ENCODE results near the gene LIMCH1. TPM values are rescaled to one million over a fixed set of nuclear protein-coding genes. Genes with fewer than 3 reads are reported as not detected.

Gene LIMCH1
- total RNA-seq, 1 donor: 8.7 TPM

DNA sequence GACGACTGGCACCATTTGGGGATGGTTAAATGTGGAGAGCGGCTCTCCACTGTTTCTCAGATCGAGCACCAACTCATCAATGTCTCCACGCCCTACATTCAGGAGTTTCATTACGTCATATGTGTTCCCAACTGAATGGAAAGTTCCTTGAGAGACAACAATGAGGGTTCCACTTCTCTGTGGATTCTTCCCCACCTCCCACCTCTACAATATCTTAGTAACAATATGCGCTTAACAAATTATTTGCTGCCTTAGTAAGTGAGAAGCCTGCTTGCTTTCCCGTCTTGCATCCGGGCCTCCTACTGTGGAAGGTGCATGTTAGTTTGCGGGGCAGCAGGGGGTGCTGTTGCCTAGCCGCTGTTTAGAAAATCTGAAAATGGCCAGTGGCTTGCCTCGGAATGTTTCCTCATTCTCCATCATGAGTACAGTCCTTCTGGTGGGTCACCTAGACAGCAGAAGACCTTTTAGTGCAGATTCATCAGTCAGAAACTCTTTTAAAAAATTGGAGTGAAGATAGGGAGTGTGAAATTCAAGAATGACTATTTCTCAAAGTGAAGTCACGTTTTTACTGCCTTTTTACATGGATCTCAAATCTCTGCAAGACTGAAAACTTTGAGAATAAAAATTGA, 154.9 kb downstream of the LIMCH1 start:
- DNase-seq (ENCODE audit: low read depth): peak; percentile 63
- TF ChIP-seq, protein P1, sequence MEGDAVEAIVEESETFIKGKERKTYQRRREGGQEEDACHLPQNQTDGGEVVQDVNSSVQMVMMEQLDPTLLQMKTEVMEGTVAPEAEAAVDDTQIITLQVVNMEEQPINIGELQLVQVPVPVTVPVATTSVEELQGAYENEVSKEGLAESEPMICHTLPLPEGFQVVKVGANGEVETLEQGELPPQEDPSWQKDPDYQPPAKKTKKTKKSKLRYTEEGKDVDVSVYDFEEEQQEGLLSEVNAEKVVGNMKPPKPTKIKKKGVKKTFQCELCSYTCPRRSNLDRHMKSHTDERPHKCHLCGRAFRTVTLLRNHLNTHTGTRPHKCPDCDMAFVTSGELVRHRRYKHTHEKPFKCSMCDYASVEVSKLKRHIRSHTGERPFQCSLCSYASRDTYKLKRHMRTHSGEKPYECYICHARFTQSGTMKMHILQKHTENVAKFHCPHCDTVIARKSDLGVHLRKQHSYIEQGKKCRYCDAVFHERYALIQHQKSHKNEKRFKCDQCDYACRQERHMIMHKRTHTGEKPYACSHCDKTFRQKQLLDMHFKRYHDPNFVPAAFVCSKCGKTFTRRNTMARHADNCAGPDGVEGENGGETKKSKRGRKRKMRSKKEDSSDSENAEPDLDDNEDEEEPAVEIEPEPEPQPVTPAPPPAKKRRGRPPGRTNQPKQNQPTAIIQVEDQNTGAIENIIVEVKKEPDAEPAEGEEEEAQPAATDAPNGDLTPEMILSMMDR (IDR thresholded peaks at IDR 0.05; ENCODE audit: insufficient read depth, low read length): peak; percentile 89
- H3K4me3 ChIP-seq (ENCODE audit: low read depth, low read length): no peak overlapping the region

DNA sequence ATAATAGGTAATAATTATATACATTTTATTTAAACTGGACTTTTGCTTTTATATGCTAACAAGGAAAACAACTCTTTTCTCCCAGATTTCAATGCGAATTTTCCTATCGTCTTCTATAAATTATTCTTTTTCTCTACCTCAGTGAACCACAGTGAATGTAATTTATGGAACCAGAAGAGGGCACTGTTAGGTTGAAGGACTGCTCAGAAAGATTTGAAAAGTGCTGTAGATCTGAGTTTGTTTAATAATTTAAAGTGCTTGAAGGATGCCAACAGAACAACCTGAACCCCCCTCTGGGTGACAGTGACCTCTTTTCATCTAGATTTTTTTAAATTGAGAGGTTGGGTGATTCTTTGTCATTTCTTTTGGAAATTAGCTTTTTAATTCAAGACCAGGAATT, 155.7 kb downstream of the LIMCH1 start:
- TF ChIP-seq, protein P1 (IDR thresholded peaks at IDR 0.05; ENCODE audit: insufficient read depth, low read length): peak; percentile 66
- H3K4me3 ChIP-seq (ENCODE audit: low read depth, low read length): no peak overlapping the region
- peak; percentile 45 for DNase-seq (ENCODE audit: low read depth)

DNA sequence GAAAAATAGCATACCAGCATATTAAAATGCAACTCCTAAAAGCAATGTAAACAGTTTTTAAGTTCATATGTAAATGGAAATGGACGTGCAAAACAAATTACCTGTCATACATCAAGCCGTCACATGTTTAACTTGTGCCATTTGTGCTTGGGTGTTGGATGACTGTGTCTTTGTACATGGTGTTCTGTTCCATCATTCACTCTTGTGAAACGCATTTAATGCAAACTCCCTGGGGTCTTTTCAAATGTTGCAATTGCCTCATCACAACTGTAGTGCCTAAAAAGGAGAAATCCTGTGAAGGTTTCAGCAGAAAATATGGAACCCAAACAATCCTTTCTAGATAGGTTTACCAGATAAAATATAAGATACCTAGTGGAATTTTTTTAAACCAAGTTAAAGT, 158.2 kb downstream of the LIMCH1 start:
- TF ChIP-seq, protein P1 (IDR thresholded peaks at IDR 0.05; ENCODE audit: insufficient read depth, low read length): no peak
- DNase-seq (ENCODE audit: low read depth): no peak
- H3K4me3 ChIP-seq (ENCODE audit: low read depth, low read length): no peak overlapping the region

DNA sequence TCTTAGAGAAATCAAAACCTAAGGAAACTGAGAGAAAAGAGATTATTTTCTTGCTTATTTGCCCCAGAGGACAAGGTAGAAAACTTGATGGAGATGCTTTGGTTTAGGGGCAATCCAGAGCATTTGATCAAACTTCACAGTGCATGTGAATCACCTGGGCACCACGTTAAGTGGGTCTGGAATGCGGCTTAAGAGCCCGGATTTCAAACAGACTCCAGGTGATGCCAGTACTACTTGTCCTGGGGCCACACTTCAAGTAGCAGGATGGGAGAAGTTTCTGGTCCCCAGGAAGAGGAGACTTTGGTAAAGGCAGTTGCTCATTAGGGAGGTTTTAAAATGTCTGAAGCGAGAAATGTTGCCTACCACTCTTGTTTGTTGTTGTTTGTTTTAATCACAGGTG, 158.8 kb downstream of the LIMCH1 start:
- no peak for DNase-seq (ENCODE audit: low read depth)
- TF ChIP-seq, protein P1 (IDR thresholded peaks at IDR 0.05; ENCODE audit: insufficient read depth, low read length): no peak
- H3K4me3 ChIP-seq (ENCODE audit: low read depth, low read length): no peak overlapping the region

DNA sequence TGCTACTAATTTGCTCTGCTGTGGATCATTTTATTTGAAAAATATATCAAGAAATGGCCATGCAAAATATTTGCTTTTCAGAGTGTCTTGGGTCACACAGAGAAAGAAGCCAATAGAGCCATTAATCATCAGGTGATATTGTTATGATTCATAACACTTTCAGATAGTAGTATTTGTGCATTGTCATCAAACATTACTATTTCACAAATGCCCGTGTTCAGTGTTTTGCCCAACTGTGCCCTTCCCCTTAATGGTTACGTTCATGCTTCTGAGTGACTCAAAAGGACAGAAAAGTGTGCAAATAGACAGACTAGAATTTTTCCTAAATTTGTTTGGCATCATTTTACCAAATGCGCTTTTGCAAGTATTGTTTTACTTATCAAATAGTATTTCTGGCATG, 164.0 kb downstream of the LIMCH1 start:
- no peak overlapping the region for H3K4me3 ChIP-seq (ENCODE audit: low read depth, low read length)
- TF ChIP-seq, protein P1 (IDR thresholded peaks at IDR 0.05; ENCODE audit: insufficient read depth, low read length): no peak
- DNase-seq (ENCODE audit: low read depth): no peak

DNA sequence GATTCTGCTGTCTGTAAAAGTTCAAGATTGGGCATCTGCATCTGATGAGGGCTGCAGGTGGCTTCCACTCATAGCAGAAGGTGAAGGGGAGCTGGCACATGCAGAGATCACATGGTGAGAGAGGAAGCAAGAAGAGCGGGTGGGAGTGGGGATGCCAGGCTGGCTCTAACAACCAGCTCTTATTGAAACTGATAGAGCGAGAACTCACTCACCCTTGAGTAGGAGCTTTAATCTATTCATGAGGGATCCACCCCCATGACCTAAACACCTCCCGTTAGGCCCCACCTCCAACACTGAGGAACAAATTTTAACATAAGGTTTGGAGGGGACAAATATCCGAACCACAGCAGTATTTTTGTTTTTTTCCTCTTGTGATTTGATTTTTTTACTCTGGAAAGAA, 164.8 kb downstream of the LIMCH1 start:
- no peak overlapping the region for H3K4me3 ChIP-seq (ENCODE audit: low read depth, low read length)
- TF ChIP-seq, protein P1 (IDR thresholded peaks at IDR 0.05; ENCODE audit: insufficient read depth, low read length): no peak
- no peak for DNase-seq (ENCODE audit: low read depth)

DNA sequence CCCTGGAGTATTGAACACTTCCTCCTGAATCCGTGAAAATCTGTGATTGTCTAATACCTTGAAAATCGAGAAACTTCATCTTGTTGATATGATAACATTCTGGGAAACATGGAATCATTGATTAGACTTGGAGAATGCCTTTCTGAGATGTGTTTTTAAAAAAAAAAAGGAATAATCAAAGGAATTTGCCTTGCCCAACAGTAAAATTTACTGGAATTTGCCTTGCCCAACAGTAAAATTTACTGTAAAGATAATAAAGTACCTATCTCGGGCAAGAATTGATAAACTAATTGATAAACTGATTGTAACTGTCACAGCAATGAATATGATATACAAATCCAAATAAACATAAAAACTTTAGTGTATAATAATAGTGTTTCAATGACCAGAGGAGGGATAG, 165.8 kb downstream of the LIMCH1 start:
- H3K4me3 ChIP-seq (ENCODE audit: low read depth, low read length): no peak overlapping the region
- TF ChIP-seq, protein P1 (IDR thresholded peaks at IDR 0.05; ENCODE audit: insufficient read depth, low read length): no peak
- DNase-seq (ENCODE audit: low read depth): no peak
